ENCODE results near the gene FXN.

- TF ChIP-seq CTCF (IDR thresholded peaks at IDR 0.05; ENCODE audit: low read depth, low read length) (no peak), EZH2phosphoT487 (IDR thresholded peaks at IDR 0.05; ENCODE audit: low read depth) (no peak)
Measured at GRCh38 chr9:69139596-69139995, 104.0 kb downstream of the FXN start.
